ENCODE results near the gene RNF157.
"Not testable (repeated sequence)": the region's sequence is repeated elsewhere in the genome, so short reads cannot be mapped to it uniquely, and the experiment has no call there.

Gene RNF157

DNA sequence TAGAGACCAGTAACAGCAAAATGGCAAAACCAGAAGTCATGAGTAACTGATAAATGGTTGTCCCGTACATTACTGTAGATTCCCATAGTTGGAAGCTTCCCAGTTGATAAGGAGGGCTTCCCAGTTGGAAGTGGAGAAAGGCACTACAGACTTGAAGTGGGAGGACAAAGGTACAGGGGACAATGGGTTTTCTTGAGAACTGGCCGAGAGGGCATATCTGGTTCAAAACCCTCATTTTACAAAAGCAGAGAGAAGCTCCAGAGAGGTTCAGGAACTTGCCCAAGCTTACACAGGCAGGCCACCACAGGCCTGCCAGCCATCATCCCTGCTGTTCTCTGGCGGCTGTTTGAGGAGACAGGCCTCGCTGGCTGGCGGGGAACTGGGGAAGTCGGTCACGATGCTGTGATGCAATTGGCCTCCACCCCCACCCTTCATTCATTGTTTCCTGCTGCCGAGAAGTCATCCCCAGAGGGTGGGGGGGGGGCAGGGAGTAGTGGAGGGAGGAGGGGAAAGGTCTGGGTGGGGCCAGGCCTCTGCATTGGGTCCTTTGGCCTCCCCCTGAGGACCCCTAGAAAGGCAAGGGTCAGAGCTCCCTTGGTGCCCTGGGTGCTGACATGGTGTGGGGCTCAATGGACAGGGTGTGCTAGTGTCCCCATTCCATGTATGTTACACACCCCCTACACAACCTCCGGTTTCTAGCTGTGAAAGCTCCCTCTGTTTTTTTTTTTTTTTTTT, 27.9 kb upstream of the RNF157 start:
- TF ChIP-seq CTCF (IDR thresholded peaks at IDR 0.05; ENCODE audit: low read depth, low read length) = no peak
- H3K4me3 ChIP-seq (ENCODE audit: low read depth, low read length) = no peak overlapping the region

GRCh38 chr17:76267581-76268001, 27.3 kb upstream of the RNF157 start:
- H3K4me3 ChIP-seq (ENCODE audit: low read depth, low read length) = not testable (repeated sequence)

DNA sequence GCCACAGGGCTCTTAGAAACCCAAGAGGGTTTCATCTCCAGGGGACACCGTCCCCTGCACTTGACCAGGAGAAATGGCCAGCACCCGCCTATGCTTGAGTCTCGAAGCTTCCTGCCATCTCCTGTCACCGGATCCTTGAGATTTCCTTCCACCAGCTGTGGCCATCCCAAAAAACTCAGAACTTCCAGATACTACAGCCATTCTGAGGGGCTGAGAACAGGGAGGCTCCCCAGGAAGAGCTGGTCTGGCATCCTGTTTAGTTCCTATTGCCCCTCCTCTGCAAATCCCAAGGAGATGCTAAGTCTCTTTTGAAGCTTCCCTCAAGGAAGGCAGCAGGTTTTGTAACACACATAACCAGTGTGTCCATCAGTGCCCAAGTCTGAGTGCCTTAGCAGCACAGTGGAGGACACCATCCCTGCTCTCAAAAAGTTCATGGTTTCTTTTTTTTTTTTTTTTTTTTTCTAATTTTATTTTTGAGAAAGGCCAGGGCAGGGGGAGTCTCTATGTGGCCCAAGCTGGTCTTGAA, 26.8 kb upstream of the RNF157 start:
- TF ChIP-seq CTCF (IDR thresholded peaks at IDR 0.05; ENCODE audit: low read depth, low read length) = no peak
- H3K4me3 ChIP-seq (ENCODE audit: low read depth, low read length) = peak overlapping the region; percentile 80

DNA sequence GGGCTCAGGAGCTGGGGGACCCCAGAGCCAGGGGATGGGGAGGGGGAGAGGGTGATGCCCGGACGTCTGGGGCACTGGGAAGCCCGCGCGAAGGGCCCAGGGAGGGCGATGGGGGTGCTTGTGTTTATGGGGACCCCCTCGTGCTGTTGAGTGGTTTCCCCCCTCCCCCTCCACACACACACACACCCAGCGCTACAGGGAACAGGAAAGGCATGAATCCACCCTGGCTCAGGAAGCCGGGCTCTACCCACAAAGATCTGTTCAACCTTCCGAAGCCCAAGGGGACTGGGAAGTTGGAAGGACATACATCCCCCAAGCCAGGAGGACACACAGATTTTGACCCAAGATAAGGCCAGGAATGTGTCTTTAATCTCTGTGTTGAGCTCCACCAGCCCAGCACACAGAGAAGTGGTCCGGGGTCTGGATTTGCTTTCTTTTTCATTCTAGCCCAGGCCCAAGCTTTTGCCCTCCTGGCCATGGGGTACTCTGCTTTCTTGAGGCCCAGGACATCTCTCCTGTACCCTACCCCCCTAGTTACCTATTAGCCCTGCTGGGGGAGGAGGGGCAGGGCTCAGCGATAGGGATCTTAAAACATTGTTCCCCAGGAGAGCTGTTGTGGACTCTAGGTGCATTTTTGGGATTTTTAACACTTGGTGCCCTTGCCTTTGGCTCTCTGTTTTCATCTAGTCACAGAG, 26.1 kb upstream of the RNF157 start:
- TF ChIP-seq CTCF (IDR thresholded peaks at IDR 0.05; ENCODE audit: low read depth, low read length) = no peak
- peak overlapping the region; percentile 80 for H3K4me3 ChIP-seq (ENCODE audit: low read depth, low read length)

GRCh38 chr17:76265624-76266243, 25.4 kb upstream of the RNF157 start:
- no peak for TF ChIP-seq CTCF (IDR thresholded peaks at IDR 0.05; ENCODE audit: low read depth, low read length)
- peak overlapping the region; percentile 80 for H3K4me3 ChIP-seq (ENCODE audit: low read depth, low read length)

GRCh38 chr17:76264755-76265623, 24.7 kb upstream of the RNF157 start, which contains the start of gene UBALD2:
UBALD2 (plus strand) TSS chr17:76265348; CDS start chr17:76265506, 158 bp downstream.
- TF ChIP-seq CTCF (IDR thresholded peaks at IDR 0.05; ENCODE audit: low read depth, low read length) = no peak
- H3K4me3 ChIP-seq (ENCODE audit: low read depth, low read length) = peak within 1 kb of the TSS; percentile 80

DNA sequence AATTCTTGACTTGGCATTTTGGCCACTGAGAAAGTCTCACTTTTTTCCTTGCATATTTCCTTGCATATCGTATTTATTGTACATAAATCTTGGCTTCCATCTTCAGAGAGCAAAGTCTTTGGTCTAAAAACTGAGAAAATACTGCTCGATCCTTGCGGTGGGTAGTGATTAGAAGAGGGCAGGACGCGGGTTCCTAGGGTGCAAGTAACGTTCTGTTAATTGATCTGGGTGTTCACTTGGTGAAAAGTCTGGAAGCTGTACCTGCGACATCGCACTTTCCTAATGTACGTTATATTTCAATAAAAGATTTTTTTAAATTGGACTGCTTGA, 24.1 kb upstream of the RNF157 start:
- H3K4me3 ChIP-seq (ENCODE audit: low read depth, low read length) = no peak overlapping the region
- no peak for TF ChIP-seq CTCF (IDR thresholded peaks at IDR 0.05; ENCODE audit: low read depth, low read length)

Data from WI38 (cell line).